HepG2 (cell line): ENCODE results near the gene FBXL20. TPM values are rescaled to one million over a fixed set of nuclear protein-coding genes. Genes with fewer than 3 reads are reported as not detected.

Source experiments
- ATAD3A ChIP-seq: sonication (generic); formaldehyde crosslinking; IDR thresholded peaks from 2 replicates; pipeline ENCODE4 v1.4.0; 2020; ENCODE audit warnings: missing genetic modification reagents
- IKZF1 ChIP-seq: fragments of 450-650 bp; IDR thresholded peaks from 2 replicates; pipeline ENCODE4 v1.7.1; 2016
- PATZ1 ChIP-seq: sonication (generic); formaldehyde crosslinking; IDR thresholded peaks from 2 replicates; pipeline ENCODE4 v1.4.0; 2020; ENCODE audit warnings: missing genetic modification reagents
- PRDM15 ChIP-seq: sonication (generic); formaldehyde crosslinking; IDR thresholded peaks from 2 replicates; pipeline ENCODE4 v1.4.0; 2020; ENCODE audit warnings: missing genetic modification reagents
- RAD51 ChIP-seq: fragments of 450-650 bp; IDR thresholded peaks from 2 replicates; pipeline ENCODE4 v1.6.1; 2016; ENCODE audit warnings: borderline replicate concordance
- THRA ChIP-seq: sonication (generic); formaldehyde crosslinking; IDR thresholded peaks from 2 replicates; pipeline ENCODE4 v1.4.0; 2020; ENCODE audit warnings: missing genetic modification reagents, borderline replicate concordance
- ZBTB4 ChIP-seq: sonication (generic); formaldehyde crosslinking; IDR thresholded peaks from 2 replicates; pipeline ENCODE4 v1.4.0; 2020; ENCODE audit warnings: missing genetic modification reagents, mild to moderate bottlenecking, borderline replicate concordance
- ZNF142 ChIP-seq: sonication (generic); formaldehyde crosslinking; IDR thresholded peaks from 2 replicates; pipeline ENCODE4 v1.4.0; 2020; ENCODE audit warnings: missing genetic modification reagents
- ZNF784 ChIP-seq: sonication (generic); formaldehyde crosslinking; IDR thresholded peaks from 2 replicates; pipeline ENCODE4 v1.5.1; 2020; ENCODE audit warnings: missing genetic modification reagents, mild to moderate bottlenecking, borderline replicate concordance
- polyA plus RNA-seq, 8 experiments: library from polyadenylated mRNA; depleted of rRNA in 3 of 8; stranded (reverse) in 7 of 8; unstranded in 1 of 8; fragments of >200 nt; fragmentation: Illumina TruSeq in 4 of 8; extraction: Trizol in 4 of 8; gene quantifications; 2 replicates each; pipeline versions ENCODE4 v1.2.1 to v1.2.3, GENCODE V29; 2011 to 2016; ENCODE audit warnings: low read depth in 4 of 8, missing spikeins in 1 of 8, mixed read lengths in 1 of 8; ENCODE audit not compliant: insufficient read depth in 1 of 8
- total RNA-seq, 5 experiments: library from RNA; depleted of rRNA; stranded (reverse); fragments of >200 nt; fragmentation: Illumina TruSeq; extraction: Trizol; gene quantifications; 2 replicates each; pipeline ENCODE4 v1.2.3, GENCODE V29; 2016; ENCODE audit warnings: low read depth in 1 of 5

FBXL20 gene
- total and polyA plus RNA-seq, 2 of the 13 experiments (the other 11 are each of a cell fraction or from before 2014, with no cell fraction given) = 10.2 to 10.3 TPM

GRCh38 chr17:39401412-39402243, at the start of gene FBXL20 (continued):
- TF ChIP-seq THRA (CRISPR knock-in tag) = 0 out of 2 replicates have a peak, but pooled peaks have one; percentile 40
- TF ChIP-seq ATAD3A (CRISPR knock-in tag) = 0 out of 2 replicates have a peak, but pooled peaks have one; percentile 36
- no peak for TF ChIP-seq RAD51
- peak; percentile 49; the same call in 1 of the 2 replicates for TF ChIP-seq ZNF784 (CRISPR knock-in tag)
- TF ChIP-seq PATZ1 = peak; percentile 74
- TF ChIP-seq ZBTB4 = no peak
- TF ChIP-seq ZNF142 (CRISPR knock-in tag) = peak; percentile 71; the same call in 1 of the 2 replicates
- TF ChIP-seq IKZF1 = no peak
- peak; percentile 34; the same call in 1 of the 2 replicates for TF ChIP-seq PRDM15 (CRISPR knock-in tag)
